Tibial nerve (tissue), 4 donors: ENCODE data around the gene MUCL3.

Source experiments
- EP300 ChIP-seq, 2 donors: sonication (generic); formaldehyde crosslinking; IDR thresholded peaks; one replicate each; pipeline ENCODE4 v1.6.1; 2017; ENCODE audit warnings: antibody characterized with exemption in 2 of 2, mild to moderate bottlenecking in 1 of 2
- POLR2A ChIP-seq, 2 donors: fragments of 450-650 bp; IDR thresholded peaks; one replicate each; pipeline ENCODE4 v1.6.1; 2017; ENCODE audit warnings: antibody characterized with exemption in 2 of 2, mild to moderate bottlenecking in 2 of 2, moderate library complexity in 2 of 2
- TF ChIP-seq, protein P1 (sequence below), 5 experiments: fragments of 200-600 bp in 3 of 5; fragments of 450-650 bp in 2 of 5; sonication (generic) in 3 of 5; IDR thresholded peaks; one replicate each; pipeline ENCODE4 v1.5.1; 2016 to 2019; ENCODE audit warnings: antibody characterized with exemption in 5 of 5, mild to moderate bottlenecking in 3 of 5, moderate library complexity in 2 of 5

DNA sequence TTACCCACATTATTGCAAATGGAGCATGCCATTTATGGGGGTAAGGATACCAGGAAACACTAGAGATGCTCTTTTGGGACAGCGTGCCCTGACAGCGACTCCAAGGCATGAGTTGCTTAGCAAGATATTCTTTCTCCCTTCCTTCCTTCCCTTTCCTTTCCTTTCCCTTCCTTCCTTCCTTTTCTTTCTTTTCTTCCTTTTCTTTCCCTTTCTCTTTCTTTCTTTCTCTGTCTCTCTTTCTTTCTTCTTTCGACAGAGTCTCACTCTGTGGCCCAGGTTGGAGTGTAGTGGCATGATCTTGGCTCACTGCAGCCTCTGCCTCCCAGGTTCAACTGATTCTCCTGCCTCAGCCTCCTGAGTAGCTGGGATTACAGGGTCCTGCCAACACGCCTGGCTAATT, 3.3 kb downstream of the MUCL3 start:
- TF ChIP-seq, protein P1, sequence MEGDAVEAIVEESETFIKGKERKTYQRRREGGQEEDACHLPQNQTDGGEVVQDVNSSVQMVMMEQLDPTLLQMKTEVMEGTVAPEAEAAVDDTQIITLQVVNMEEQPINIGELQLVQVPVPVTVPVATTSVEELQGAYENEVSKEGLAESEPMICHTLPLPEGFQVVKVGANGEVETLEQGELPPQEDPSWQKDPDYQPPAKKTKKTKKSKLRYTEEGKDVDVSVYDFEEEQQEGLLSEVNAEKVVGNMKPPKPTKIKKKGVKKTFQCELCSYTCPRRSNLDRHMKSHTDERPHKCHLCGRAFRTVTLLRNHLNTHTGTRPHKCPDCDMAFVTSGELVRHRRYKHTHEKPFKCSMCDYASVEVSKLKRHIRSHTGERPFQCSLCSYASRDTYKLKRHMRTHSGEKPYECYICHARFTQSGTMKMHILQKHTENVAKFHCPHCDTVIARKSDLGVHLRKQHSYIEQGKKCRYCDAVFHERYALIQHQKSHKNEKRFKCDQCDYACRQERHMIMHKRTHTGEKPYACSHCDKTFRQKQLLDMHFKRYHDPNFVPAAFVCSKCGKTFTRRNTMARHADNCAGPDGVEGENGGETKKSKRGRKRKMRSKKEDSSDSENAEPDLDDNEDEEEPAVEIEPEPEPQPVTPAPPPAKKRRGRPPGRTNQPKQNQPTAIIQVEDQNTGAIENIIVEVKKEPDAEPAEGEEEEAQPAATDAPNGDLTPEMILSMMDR (IDR thresholded peaks at IDR 0.05), result no peak
- TF ChIP-seq POLR2A (IDR thresholded peaks at IDR 0.05) (no peak), EP300 (IDR thresholded peaks at IDR 0.05) (no peak)
